Neural cell (in vitro differentiated cells): ENCODE data around the gene SMPDL3A.

ENCODE experiments used
- EP300 ChIP-seq: fragments of 450-650 bp; conservative IDR thresholded peaks from 2 replicates; pipeline ENCODE4 v1.6.1; 2014; ENCODE audit warnings: antibody characterized with exemption, mild to moderate bottlenecking, moderate library complexity; ENCODE audit not compliant: poor library complexity, severe bottlenecking
- EZH2 ChIP-seq: fragments of 200-600, 300-800 bp; shearing (Covaris generic), sonication (generic); IDR thresholded peaks from 2 replicates; pipeline ENCODE4 v1.6.1; 2014; ENCODE audit warnings: antibody characterized with exemption, low read length, borderline replicate concordance, mild to moderate bottlenecking; ENCODE audit not compliant: insufficient read depth, poor library complexity, severe bottlenecking
- MXI1 ChIP-seq: fragments of 450-650 bp; conservative IDR thresholded peaks from 2 replicates; pipeline ENCODE4 v1.6.1; 2014; ENCODE audit warnings: antibody characterized with exemption, mild to moderate bottlenecking; ENCODE audit not compliant: poor library complexity, severe bottlenecking
- POLR2AphosphoS5 ChIP-seq: IDR thresholded peaks from 2 replicates; pipeline ENCODE4 v1.6.1; 2012
- RAD21 ChIP-seq: fragments of 450-650 bp; conservative IDR thresholded peaks from 2 replicates; pipeline ENCODE4 v1.6.1; 2014; ENCODE audit warnings: antibody characterized with exemption, mild to moderate bottlenecking, moderate library complexity
- SMC3 ChIP-seq: fragments of 450-650 bp; conservative IDR thresholded peaks from 2 replicates; pipeline ENCODE4 v1.6.1; 2014; ENCODE audit warnings: antibody characterized with exemption, mild to moderate bottlenecking, moderate library complexity; ENCODE audit not compliant: poor library complexity
- TAF1 ChIP-seq: IDR thresholded peaks from 2 replicates; pipeline ENCODE4 v1.6.1; 2012; ENCODE audit warnings: low read depth
- TF ChIP-seq, protein P1 (sequence below): fragments of 450-650 bp; IDR thresholded peaks from 2 replicates; pipeline ENCODE4 v1.5.1; 2014; ENCODE audit warnings: antibody characterized with exemption, mild to moderate bottlenecking, moderate library complexity; ENCODE audit not compliant: poor library complexity, severe bottlenecking
- TF ChIP-seq, protein P2 (sequence below): IDR thresholded peaks from 2 replicates; pipeline ENCODE4 v1.6.1; 2012; ENCODE audit warnings: borderline replicate concordance

DNA sequence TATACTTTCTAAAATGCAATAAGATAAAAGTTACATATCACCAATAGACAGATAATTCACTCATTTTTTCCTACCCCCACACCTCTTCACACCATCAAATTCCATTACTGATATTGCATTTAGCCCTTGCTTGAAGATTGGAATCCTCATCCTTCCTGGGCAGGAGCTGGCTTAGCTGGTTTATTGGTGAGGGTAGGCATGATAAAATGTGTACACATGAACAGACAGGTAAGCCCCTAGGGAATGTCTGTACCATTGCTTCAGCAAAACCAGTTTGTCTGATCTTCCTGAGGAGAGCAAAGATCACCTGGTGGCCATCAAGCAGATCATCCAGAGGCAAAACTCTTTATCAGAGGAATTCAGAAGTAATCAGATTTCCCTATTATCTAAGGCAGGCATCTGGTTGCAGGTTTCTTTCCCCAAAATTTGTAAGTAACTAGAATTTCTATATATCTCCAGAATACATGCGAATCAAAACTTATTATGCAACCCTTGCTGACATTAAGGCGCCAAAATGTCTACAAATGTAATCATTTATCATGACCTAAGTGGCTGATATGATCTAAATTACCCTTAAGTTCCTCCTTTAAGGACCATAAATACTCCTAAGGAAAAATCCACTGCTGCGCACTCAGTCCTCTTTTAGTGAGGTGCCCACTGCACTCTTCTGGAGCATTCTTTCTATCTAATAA lies 16.2 kb upstream of the SMPDL3A start:
- TF ChIP-seq EZH2 (no peak), SMC3 (no peak), EP300 (no peak), POLR2AphosphoS5 (no peak), TAF1 (no peak), MXI1 (no peak), RAD21 (no peak)
- TF ChIP-seq, protein P1, sequence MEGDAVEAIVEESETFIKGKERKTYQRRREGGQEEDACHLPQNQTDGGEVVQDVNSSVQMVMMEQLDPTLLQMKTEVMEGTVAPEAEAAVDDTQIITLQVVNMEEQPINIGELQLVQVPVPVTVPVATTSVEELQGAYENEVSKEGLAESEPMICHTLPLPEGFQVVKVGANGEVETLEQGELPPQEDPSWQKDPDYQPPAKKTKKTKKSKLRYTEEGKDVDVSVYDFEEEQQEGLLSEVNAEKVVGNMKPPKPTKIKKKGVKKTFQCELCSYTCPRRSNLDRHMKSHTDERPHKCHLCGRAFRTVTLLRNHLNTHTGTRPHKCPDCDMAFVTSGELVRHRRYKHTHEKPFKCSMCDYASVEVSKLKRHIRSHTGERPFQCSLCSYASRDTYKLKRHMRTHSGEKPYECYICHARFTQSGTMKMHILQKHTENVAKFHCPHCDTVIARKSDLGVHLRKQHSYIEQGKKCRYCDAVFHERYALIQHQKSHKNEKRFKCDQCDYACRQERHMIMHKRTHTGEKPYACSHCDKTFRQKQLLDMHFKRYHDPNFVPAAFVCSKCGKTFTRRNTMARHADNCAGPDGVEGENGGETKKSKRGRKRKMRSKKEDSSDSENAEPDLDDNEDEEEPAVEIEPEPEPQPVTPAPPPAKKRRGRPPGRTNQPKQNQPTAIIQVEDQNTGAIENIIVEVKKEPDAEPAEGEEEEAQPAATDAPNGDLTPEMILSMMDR = no peak
- TF ChIP-seq, protein P2, sequence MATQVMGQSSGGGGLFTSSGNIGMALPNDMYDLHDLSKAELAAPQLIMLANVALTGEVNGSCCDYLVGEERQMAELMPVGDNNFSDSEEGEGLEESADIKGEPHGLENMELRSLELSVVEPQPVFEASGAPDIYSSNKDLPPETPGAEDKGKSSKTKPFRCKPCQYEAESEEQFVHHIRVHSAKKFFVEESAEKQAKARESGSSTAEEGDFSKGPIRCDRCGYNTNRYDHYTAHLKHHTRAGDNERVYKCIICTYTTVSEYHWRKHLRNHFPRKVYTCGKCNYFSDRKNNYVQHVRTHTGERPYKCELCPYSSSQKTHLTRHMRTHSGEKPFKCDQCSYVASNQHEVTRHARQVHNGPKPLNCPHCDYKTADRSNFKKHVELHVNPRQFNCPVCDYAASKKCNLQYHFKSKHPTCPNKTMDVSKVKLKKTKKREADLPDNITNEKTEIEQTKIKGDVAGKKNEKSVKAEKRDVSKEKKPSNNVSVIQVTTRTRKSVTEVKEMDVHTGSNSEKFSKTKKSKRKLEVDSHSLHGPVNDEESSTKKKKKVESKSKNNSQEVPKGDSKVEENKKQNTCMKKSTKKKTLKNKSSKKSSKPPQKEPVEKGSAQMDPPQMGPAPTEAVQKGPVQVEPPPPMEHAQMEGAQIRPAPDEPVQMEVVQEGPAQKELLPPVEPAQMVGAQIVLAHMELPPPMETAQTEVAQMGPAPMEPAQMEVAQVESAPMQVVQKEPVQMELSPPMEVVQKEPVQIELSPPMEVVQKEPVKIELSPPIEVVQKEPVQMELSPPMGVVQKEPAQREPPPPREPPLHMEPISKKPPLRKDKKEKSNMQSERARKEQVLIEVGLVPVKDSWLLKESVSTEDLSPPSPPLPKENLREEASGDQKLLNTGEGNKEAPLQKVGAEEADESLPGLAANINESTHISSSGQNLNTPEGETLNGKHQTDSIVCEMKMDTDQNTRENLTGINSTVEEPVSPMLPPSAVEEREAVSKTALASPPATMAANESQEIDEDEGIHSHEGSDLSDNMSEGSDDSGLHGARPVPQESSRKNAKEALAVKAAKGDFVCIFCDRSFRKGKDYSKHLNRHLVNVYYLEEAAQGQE = no peak
